Memory B cell (primary cell): Measurements from ENCODE around the gene SKIDA1.

ENCODE experiments used
- ATAC-seq: fragments of 150-1000 bp; cut with Tn5 transposase; 2 replicates; pipeline ENCODE4 v1.10.0; 2021; ENCODE audit warnings: low read depth, mild to moderate bottlenecking, moderate library complexity
- DNase-seq, 2 donors: peaks; one replicate each; pipeline ENCODE4 v3.0.0; 2022; ENCODE audit warnings: low spot score in 2 of 2
- H3K27ac Mint-ChIP-seq: one replicate; pipeline ENCODE4 v1.8.0; 2022; ENCODE audit warnings: mild to moderate bottlenecking, moderate library complexity, mixed read lengths
- H3K27me3 Mint-ChIP-seq: one replicate; pipeline ENCODE4 v1.8.0; 2022; ENCODE audit warnings: mixed read lengths
- H3K36me3 Mint-ChIP-seq: one replicate; pipeline ENCODE4 v1.8.0; 2022; ENCODE audit warnings: mild to moderate bottlenecking, mixed read lengths
- H3K4me1 Mint-ChIP-seq: one replicate; pipeline ENCODE4 v1.8.0; 2022; ENCODE audit warnings: mixed read lengths
- H3K4me3 Mint-ChIP-seq: one replicate; pipeline ENCODE4 v1.8.0; 2022; ENCODE audit warnings: mild to moderate bottlenecking, moderate library complexity, mixed read lengths
- H3K9me3 Mint-ChIP-seq: one replicate; pipeline ENCODE4 v1.8.0; 2022; ENCODE audit warnings: mixed read lengths

Gene SKIDA1

GRCh38 chr10:21494191-21495001, 31.1 kb downstream of the SKIDA1 start:
- no peaks in the 10 kb centered on the region for H3K36me3 Mint-ChIP-seq
- peaks cover 12% of the 10 kb centered on the region for H3K4me1 Mint-ChIP-seq
- H3K27me3 Mint-ChIP-seq = peaks cover 16% of the 10 kb centered on the region
- H3K27ac Mint-ChIP-seq = no peak overlapping the region
- peak overlapping the region; percentile 87 for H3K4me3 Mint-ChIP-seq
- ATAC-seq (no peak), DNase-seq (peak in 1 of 2 donors; percentile 11)
- no peaks in the 10 kb centered on the region for H3K9me3 Mint-ChIP-seq

- ATAC-seq = no peak
- Mint-ChIP-seq H3K36me3 (no peaks in the 10 kb centered on the region), H3K9me3 (no peaks in the 10 kb centered on the region), H3K4me3 (peak overlapping the region; percentile 75), H3K27ac (no peak overlapping the region), H3K4me1 (peaks cover 7% of the 10 kb centered on the region), H3K27me3 (peaks cover 11% of the 10 kb centered on the region)
- no peak for DNase-seq
Measured at GRCh38 chr10:21493784-21494183, 31.7 kb downstream of the SKIDA1 start.

GRCh38 chr10:21492421-21492820, 33.1 kb downstream of the SKIDA1 start:
- Mint-ChIP-seq H3K27ac (no peak overlapping the region), H3K4me3 (no peak overlapping the region), H3K27me3 (peaks cover 7% of the 10 kb centered on the region), H3K36me3 (no peaks in the 10 kb centered on the region), H3K9me3 (no peaks in the 10 kb centered on the region), H3K4me1 (peaks cover 7% of the 10 kb centered on the region)
- no peak for DNase-seq
- no peak for ATAC-seq

GRCh38 chr10:21490711-21491105, 34.8 kb downstream of the SKIDA1 start:
- Mint-ChIP-seq H3K9me3 (no peaks in the 10 kb centered on the region), H3K27ac (no peak overlapping the region), H3K27me3 (peaks cover 8% of the 10 kb centered on the region), H3K36me3 (no peaks in the 10 kb centered on the region), H3K4me1 (peaks cover 4% of the 10 kb centered on the region), H3K4me3 (no peak overlapping the region)
- ATAC-seq (no peak), DNase-seq (no peak)

GRCh38 chr10:21490028-21490710, 35.3 kb downstream of the SKIDA1 start:
- Mint-ChIP-seq H3K27ac (no peak overlapping the region), H3K9me3 (no peaks in the 10 kb centered on the region), H3K27me3 (peaks cover 8% of the 10 kb centered on the region), H3K4me1 (peaks cover 4% of the 10 kb centered on the region), H3K4me3 (no peak overlapping the region), H3K36me3 (no peaks in the 10 kb centered on the region)
- no peak for DNase-seq
- ATAC-seq = no peak

- H3K36me3 Mint-ChIP-seq = no peaks in the 10 kb centered on the region
- H3K4me1 Mint-ChIP-seq = peaks cover 1% of the 10 kb centered on the region
- H3K27me3 Mint-ChIP-seq = peaks cover 8% of the 10 kb centered on the region
- ATAC-seq (peak; percentile 60), DNase-seq (no peak)
- H3K4me3 Mint-ChIP-seq = no peak overlapping the region
- H3K9me3 Mint-ChIP-seq = no peaks in the 10 kb centered on the region
- no peak overlapping the region for H3K27ac Mint-ChIP-seq
Measured at GRCh38 chr10:21488957-21489446, 36.5 kb downstream of the SKIDA1 start.

GRCh38 chr10:21488246-21488956, 37.1 kb downstream of the SKIDA1 start:
- H3K27me3 Mint-ChIP-seq = peaks cover 5% of the 10 kb centered on the region
- H3K36me3 Mint-ChIP-seq = no peaks in the 10 kb centered on the region
- ATAC-seq (no peak), DNase-seq (no peak)
- H3K9me3 Mint-ChIP-seq = no peaks in the 10 kb centered on the region
- H3K4me3 Mint-ChIP-seq = no peak overlapping the region
- H3K4me1 Mint-ChIP-seq = no peaks in the 10 kb centered on the region
- no peak overlapping the region for H3K27ac Mint-ChIP-seq

GRCh38 chr10:21487416-21488180, 37.9 kb downstream of the SKIDA1 start:
- no peak overlapping the region for H3K27ac Mint-ChIP-seq
- ATAC-seq = no peak
- no peaks in the 10 kb centered on the region for H3K4me1 Mint-ChIP-seq

GRCh38 chr10:21482821-21483220, 42.7 kb downstream of the SKIDA1 start:
- H3K4me1 Mint-ChIP-seq = no peaks in the 10 kb centered on the region

More at GRCh38 chr10:21487416-21488180, 37.9 kb downstream of the SKIDA1 start:
- peaks cover 5% of the 10 kb centered on the region for H3K27me3 Mint-ChIP-seq
- H3K36me3 Mint-ChIP-seq = no peaks in the 10 kb centered on the region
- DNase-seq = no peak
- no peak overlapping the region for H3K4me3 Mint-ChIP-seq
- no peaks in the 10 kb centered on the region for H3K9me3 Mint-ChIP-seq

GRCh38 chr10:21481407-21481806, 44.1 kb downstream of the SKIDA1 start:
- no peaks in the 10 kb centered on the region for H3K9me3 Mint-ChIP-seq
- DNase-seq (no peak), ATAC-seq (no peak)
- H3K36me3 Mint-ChIP-seq = no peaks in the 10 kb centered on the region
- no peak overlapping the region for H3K27ac Mint-ChIP-seq
- no peak overlapping the region for H3K4me3 Mint-ChIP-seq
- peaks cover 8% of the 10 kb centered on the region for H3K27me3 Mint-ChIP-seq
- H3K4me1 Mint-ChIP-seq = no peaks in the 10 kb centered on the region

More at GRCh38 chr10:21482821-21483220, 42.7 kb downstream of the SKIDA1 start:
- Mint-ChIP-seq H3K4me3 (no peak overlapping the region), H3K27ac (no peak overlapping the region), H3K36me3 (no peaks in the 10 kb centered on the region), H3K27me3 (peaks cover 10% of the 10 kb centered on the region), H3K9me3 (no peaks in the 10 kb centered on the region)
- no peak for ATAC-seq
- DNase-seq = no peak

GRCh38 chr10:21479570-21480315, 45.7 kb downstream of the SKIDA1 start:
- ATAC-seq = no peak
- Mint-ChIP-seq H3K27ac (no peak overlapping the region), H3K4me1 (no peaks in the 10 kb centered on the region), H3K4me3 (no peak overlapping the region), H3K9me3 (no peaks in the 10 kb centered on the region), H3K36me3 (no peaks in the 10 kb centered on the region), H3K27me3 (peaks cover 13% of the 10 kb centered on the region)
- DNase-seq = no peak

- no peaks in the 10 kb centered on the region for H3K9me3 Mint-ChIP-seq
- peaks cover 13% of the 10 kb centered on the region for H3K27me3 Mint-ChIP-seq
- H3K4me1 Mint-ChIP-seq = no peaks in the 10 kb centered on the region
- ATAC-seq = no peak
- no peak for DNase-seq
- H3K4me3 Mint-ChIP-seq = no peak overlapping the region
- H3K36me3 Mint-ChIP-seq = no peaks in the 10 kb centered on the region
- H3K27ac Mint-ChIP-seq = no peak overlapping the region
Measured at GRCh38 chr10:21475393-21475792, 50.1 kb downstream of the SKIDA1 start.

- Mint-ChIP-seq H3K9me3 (no peaks in the 10 kb centered on the region), H3K4me3 (no peak overlapping the region), H3K4me1 (no peaks in the 10 kb centered on the region), H3K27me3 (peaks cover 7% of the 10 kb centered on the region), H3K27ac (no peak overlapping the region), H3K36me3 (no peaks in the 10 kb centered on the region)
- no peak for DNase-seq
- no peak for ATAC-seq
Measured at GRCh38 chr10:21473541-21473940, 51.9 kb downstream of the SKIDA1 start.
